ENCODE data around the gene GGA1. TPM values are rescaled to one million over a fixed set of nuclear protein-coding genes. Genes with fewer than 3 reads are reported as not detected.

The GGA1 gene
- total and polyA plus RNA-seq, 2 donors (not counting 1 experiment from before 2014, with no cell fraction given), result 137 to 154 TPM

- Histone ChIP-seq H4K20me1 (ENCODE audit: control insufficient read depth, insufficient read depth, low read length, poor library complexity, severe bottlenecking) (peaks cover 14% of the 10 kb centered on the region), H3K4me2 (replicated peaks; ENCODE audit: low read depth, low read length, poor library complexity, severe bottlenecking) (no peak overlapping the region)
- WGBS (ENCODE audit: insufficient coverage), result 100% methylated on average over 3 of the region's 9 CpGs
Observed at GRCh38 chr22:37647317-37647716, 38.7 kb downstream of the GGA1 start.

GRCh38 chr22:37647928-37648327 lies 39.3 kb downstream of the GGA1 start:
- peaks cover 7% of the 10 kb centered on the region for H3K4me1 Mint-ChIP-seq
- POLR2A ChIA-PET, result no interaction called here
- Histone ChIP-seq H3K4me3 (ENCODE audit: control extremely low read depth in 1 of 5, extremely low read depth in 1 of 5, insufficient read depth in 1 of 5, low read depth in 2 of 5, low read length in 4 of 5) (no peak overlapping the region), H3K9ac (ENCODE audit: low read length) (no peak overlapping the region), H3K79me2 (ENCODE audit: control insufficient read depth, insufficient read depth, low read length) (peaks cover 41% of the 10 kb centered on the region), H3K27me3 (replicated peaks in 1 of 4; ENCODE audit: control extremely low read depth in 1 of 4, control insufficient read depth in 3 of 4, insufficient read depth in 4 of 4, low read length in 3 of 4) (no peaks in the 10 kb centered on the region), H4K20me1 (ENCODE audit: control insufficient read depth, insufficient read depth, low read length, poor library complexity, severe bottlenecking) (peaks cover 8% of the 10 kb centered on the region), H2AFZ (ENCODE audit: insufficient read depth, low read depth, low read length, poor library complexity, severe bottlenecking) (no peak overlapping the region), H3K4me1 (ENCODE audit: control insufficient read depth in 2 of 2, insufficient read depth in 2 of 2, low read length in 2 of 2) (peaks cover 2 to 9% of the 10 kb centered on the region in 2 donors), H3K9me3 (ENCODE audit: control extremely low read depth in 1 of 3, control insufficient read depth in 2 of 3, insufficient read depth in 1 of 3, low read length in 2 of 3) (no peaks in the 10 kb centered on the region), H3K27ac (ENCODE audit: low read length in 2 of 2) (no peak overlapping the region), H3K4me2 (replicated peaks; ENCODE audit: low read depth, low read length, poor library complexity, severe bottlenecking) (no peak overlapping the region), H3K36me3 (replicated peaks in 1 of 2; ENCODE audit: control extremely low read depth in 1 of 2, control insufficient read depth in 1 of 2, extremely low read depth in 1 of 2, insufficient read depth in 2 of 2, low read length in 1 of 2) (peaks cover 2 to 85% of the 10 kb centered on the region in 2 experiments)
- no peaks in the 10 kb centered on the region for H3K9me3 Mint-ChIP-seq (ENCODE audit: insufficient read depth)
- DNase-seq, result no peak
- no peaks in the 10 kb centered on the region for H3K27me3 Mint-ChIP-seq
- 98% methylated on average over 9 of the region's 9 CpGs for WGBS (ENCODE audit: insufficient coverage)
- TF ChIP-seq CTCF (IDR thresholded peaks at IDR 0.05), result no peak
- TF ChIP-seq EZH2 (IDR thresholded peaks at IDR 0.05; ENCODE audit: borderline replicate concordance, insufficient read depth, low read depth, low read length, poor library complexity, severe bottlenecking), result no peak
- no peak overlapping the region for H3K27ac Mint-ChIP-seq
- no peak overlapping the region for H3K4me3 Mint-ChIP-seq
- ATAC-seq (ENCODE audit: low read depth), result no peak
- intact Hi-C loops (cut with micrococcal nuclease), result no loop called here
- CTCF ChIA-PET, result interaction anchor here (0.7 to 2.3 kb wide), 6 partner anchors 9 to 1454 kb away, joined by 3 to 10 read pairs (median 4); partner anchors contain the start of gene PDXP

More at GRCh38 chr22:37647317-37647716, 38.7 kb downstream of the GGA1 start:
- H3K4me3 ChIP-seq (ENCODE audit: control extremely low read depth in 1 of 5, extremely low read depth in 1 of 5, insufficient read depth in 1 of 5, low read depth in 2 of 5, low read length in 4 of 5), result no peak overlapping the region
- no peak overlapping the region for H2AFZ ChIP-seq (ENCODE audit: insufficient read depth, low read depth, low read length, poor library complexity, severe bottlenecking)
- no peaks in the 10 kb centered on the region for H3K27me3 ChIP-seq (replicated peaks in 1 of 4; ENCODE audit: control extremely low read depth in 1 of 4, control insufficient read depth in 3 of 4, insufficient read depth in 4 of 4, low read length in 3 of 4)
- TF ChIP-seq EZH2 (IDR thresholded peaks at IDR 0.05; ENCODE audit: borderline replicate concordance, insufficient read depth, low read depth, low read length, poor library complexity, severe bottlenecking), result no peak
- no peak for TF ChIP-seq CTCF (IDR thresholded peaks at IDR 0.05)
- H3K36me3 ChIP-seq (replicated peaks in 1 of 2; ENCODE audit: control extremely low read depth in 1 of 2, control insufficient read depth in 1 of 2, extremely low read depth in 1 of 2, insufficient read depth in 2 of 2, low read length in 1 of 2), result peaks cover 2 to 86% of the 10 kb centered on the region in 2 experiments
- ATAC-seq (ENCODE audit: low read depth) (no peak), DNase-seq (no peak)
- H3K4me3 Mint-ChIP-seq, result no peak overlapping the region
- peaks cover 10% of the 10 kb centered on the region for H3K4me1 Mint-ChIP-seq
- H3K9ac ChIP-seq (ENCODE audit: low read length), result no peak overlapping the region
- H3K9me3 ChIP-seq (ENCODE audit: control extremely low read depth in 1 of 3, control insufficient read depth in 2 of 3, insufficient read depth in 1 of 3, low read length in 2 of 3), result no peaks in the 10 kb centered on the region
- peaks cover 46% of the 10 kb centered on the region for H3K79me2 ChIP-seq (ENCODE audit: control insufficient read depth, insufficient read depth, low read length)
- POLR2A ChIA-PET, result interaction anchor here (0.7 kb wide), 1 partner anchor 233 kb away, joined by 3 read pairs; no protein-coding TSS in a partner anchor
- CTCF ChIA-PET, result interaction anchor here (0.6 to 2.3 kb wide), 4 partner anchors 11 to 41 kb away, joined by 3 to 10 read pairs (median 5); partner anchors contain the start of gene PDXP
- H3K4me1 ChIP-seq (ENCODE audit: control insufficient read depth in 2 of 2, insufficient read depth in 2 of 2, low read length in 2 of 2), result peaks cover 5 to 12% of the 10 kb centered on the region in 2 donors
- intact Hi-C loops (cut with micrococcal nuclease), result no loop called here
- no peak overlapping the region for H3K27ac Mint-ChIP-seq
- no peaks in the 10 kb centered on the region for H3K9me3 Mint-ChIP-seq (ENCODE audit: insufficient read depth)
- no peaks in the 10 kb centered on the region for H3K27me3 Mint-ChIP-seq
- no peak overlapping the region for H3K27ac ChIP-seq (ENCODE audit: low read length in 2 of 2)

Measured in B cell (primary cell).